Measurements from ENCODE around the gene LRRN2. TPM values are rescaled to one million over a fixed set of nuclear protein-coding genes. Genes with fewer than 3 reads are reported as not detected.

Gene LRRN2
- total and polyA plus RNA-seq, 2 donors (not counting 1 experiment from before 2014, with no cell fraction given), result not detected

GRCh38 chr1:204599596-204599995, 85.9 kb downstream of the LRRN2 start:
- no peak for DNase-seq (ENCODE audit: low read depth in 2 of 2)
- Histone ChIP-seq H3K36me3 (ENCODE audit: control insufficient read depth, insufficient read depth, low read length) (no peaks in the 10 kb centered on the region), H3K27me3 (ENCODE audit: control insufficient read depth, insufficient read depth, low read length) (peaks cover 19% of the 10 kb centered on the region), H3K27ac (ENCODE audit: insufficient read depth, low read length) (no peak overlapping the region), H3K4me2 (ENCODE audit: extremely low read depth, insufficient read depth, low read length) (no peak overlapping the region), H4K20me1 (ENCODE audit: control insufficient read depth, extremely low read depth, insufficient read depth, low read length) (no peaks in the 10 kb centered on the region), H3K9ac (ENCODE audit: insufficient read depth, low read length) (no peak overlapping the region), H3K79me2 (ENCODE audit: control insufficient read depth, insufficient read depth, low read length) (no peaks in the 10 kb centered on the region), H3K4me1 (ENCODE audit: control insufficient read depth, extremely low read depth, insufficient read depth, low read length) (no peaks in the 10 kb centered on the region), H2AFZ (ENCODE audit: low read length) (no peak overlapping the region), H3K4me3 (replicated peaks in 1 of 4; ENCODE audit: control extremely low read depth in 1 of 4, insufficient read depth in 1 of 4, low read depth in 3 of 4, low read length in 4 of 4) (no peak overlapping the region), H3K9me3 (ENCODE audit: control insufficient read depth, insufficient read depth, low read depth, low read length) (no peaks in the 10 kb centered on the region)
- no peak for TF ChIP-seq CTCF (conservative IDR thresholded peaks at IDR 0.05 in 1 of 2, IDR thresholded peaks at IDR 0.05 in 1 of 2; ENCODE audit: low read depth in 1 of 2, low read length in 2 of 2)
- TF ChIP-seq EZH2 (IDR thresholded peaks at IDR 0.05; ENCODE audit: low read length, missing control alignments), result no peak

- H3K4me3 ChIP-seq (replicated peaks in 1 of 4; ENCODE audit: control extremely low read depth in 1 of 4, insufficient read depth in 1 of 4, low read depth in 3 of 4, low read length in 4 of 4), result no peak overlapping the region
- no peaks in the 10 kb centered on the region for H3K36me3 ChIP-seq (ENCODE audit: control insufficient read depth, insufficient read depth, low read length)
- no peaks in the 10 kb centered on the region for H3K9me3 ChIP-seq (ENCODE audit: control insufficient read depth, insufficient read depth, low read depth, low read length)
- H3K4me2 ChIP-seq (ENCODE audit: extremely low read depth, insufficient read depth, low read length), result no peak overlapping the region
- DNase-seq (ENCODE audit: low read depth in 2 of 2), result no peak
- no peak overlapping the region for H3K27ac ChIP-seq (ENCODE audit: insufficient read depth, low read length)
- peaks cover 19% of the 10 kb centered on the region for H3K27me3 ChIP-seq (ENCODE audit: control insufficient read depth, insufficient read depth, low read length)
- H2AFZ ChIP-seq (ENCODE audit: low read length), result no peak overlapping the region
- no peaks in the 10 kb centered on the region for H3K4me1 ChIP-seq (ENCODE audit: control insufficient read depth, extremely low read depth, insufficient read depth, low read length)
- no peak for TF ChIP-seq EZH2 (IDR thresholded peaks at IDR 0.05; ENCODE audit: low read length, missing control alignments)
- no peaks in the 10 kb centered on the region for H4K20me1 ChIP-seq (ENCODE audit: control insufficient read depth, extremely low read depth, insufficient read depth, low read length)
- no peaks in the 10 kb centered on the region for H3K79me2 ChIP-seq (ENCODE audit: control insufficient read depth, insufficient read depth, low read length)
- H3K9ac ChIP-seq (ENCODE audit: insufficient read depth, low read length), result no peak overlapping the region
Measured at GRCh38 chr1:204599098-204599497, 86.4 kb downstream of the LRRN2 start.

GRCh38 chr1:204598319-204598969, 87.1 kb downstream of the LRRN2 start:
- no peaks in the 10 kb centered on the region for H3K4me1 ChIP-seq (ENCODE audit: control insufficient read depth, extremely low read depth, insufficient read depth, low read length)
- no peak for DNase-seq (ENCODE audit: low read depth in 2 of 2)
- no peaks in the 10 kb centered on the region for H3K79me2 ChIP-seq (ENCODE audit: control insufficient read depth, insufficient read depth, low read length)
- H2AFZ ChIP-seq (ENCODE audit: low read length), result no peak overlapping the region
- no peaks in the 10 kb centered on the region for H4K20me1 ChIP-seq (ENCODE audit: control insufficient read depth, extremely low read depth, insufficient read depth, low read length)
- peaks cover 18% of the 10 kb centered on the region for H3K27me3 ChIP-seq (ENCODE audit: control insufficient read depth, insufficient read depth, low read length)
- no peaks in the 10 kb centered on the region for H3K9me3 ChIP-seq (ENCODE audit: control insufficient read depth, insufficient read depth, low read depth, low read length)
- no peak overlapping the region for H3K4me2 ChIP-seq (ENCODE audit: extremely low read depth, insufficient read depth, low read length)
- H3K9ac ChIP-seq (ENCODE audit: insufficient read depth, low read length), result no peak overlapping the region
- no peak overlapping the region for H3K27ac ChIP-seq (ENCODE audit: insufficient read depth, low read length)
- no peaks in the 10 kb centered on the region for H3K36me3 ChIP-seq (ENCODE audit: control insufficient read depth, insufficient read depth, low read length)
- TF ChIP-seq EZH2 (IDR thresholded peaks at IDR 0.05; ENCODE audit: low read length, missing control alignments) (no peak), CTCF (conservative IDR thresholded peaks at IDR 0.05 in 1 of 2, IDR thresholded peaks at IDR 0.05 in 1 of 2; ENCODE audit: low read depth in 1 of 2, low read length in 2 of 2) (no peak)
- H3K4me3 ChIP-seq (replicated peaks in 1 of 4; ENCODE audit: control extremely low read depth in 1 of 4, insufficient read depth in 1 of 4, low read depth in 3 of 4, low read length in 4 of 4), result no peak overlapping the region
